NB4 (cell line): ENCODE data around the gene HDAC5.

ENCODE experiments used
- POLR2A ChIP-seq: IDR thresholded peaks from 2 replicates; pipeline ENCODE4 v1.6.1; 2011; ENCODE audit warnings: mild to moderate bottlenecking; ENCODE audit not compliant: insufficient read length; ENCODE audit errors: extremely low read depth
- TF ChIP-seq, protein P1 (sequence below): IDR thresholded peaks from one replicate; pipeline ENCODE4 v1.5.1; 2012; ENCODE audit warnings: low read depth, low read length
- TF ChIP-seq, protein P2 (sequence below): IDR thresholded peaks from 2 replicates; pipeline ENCODE4 v1.6.1; 2011; ENCODE audit warnings: low read depth, low read length

DNA sequence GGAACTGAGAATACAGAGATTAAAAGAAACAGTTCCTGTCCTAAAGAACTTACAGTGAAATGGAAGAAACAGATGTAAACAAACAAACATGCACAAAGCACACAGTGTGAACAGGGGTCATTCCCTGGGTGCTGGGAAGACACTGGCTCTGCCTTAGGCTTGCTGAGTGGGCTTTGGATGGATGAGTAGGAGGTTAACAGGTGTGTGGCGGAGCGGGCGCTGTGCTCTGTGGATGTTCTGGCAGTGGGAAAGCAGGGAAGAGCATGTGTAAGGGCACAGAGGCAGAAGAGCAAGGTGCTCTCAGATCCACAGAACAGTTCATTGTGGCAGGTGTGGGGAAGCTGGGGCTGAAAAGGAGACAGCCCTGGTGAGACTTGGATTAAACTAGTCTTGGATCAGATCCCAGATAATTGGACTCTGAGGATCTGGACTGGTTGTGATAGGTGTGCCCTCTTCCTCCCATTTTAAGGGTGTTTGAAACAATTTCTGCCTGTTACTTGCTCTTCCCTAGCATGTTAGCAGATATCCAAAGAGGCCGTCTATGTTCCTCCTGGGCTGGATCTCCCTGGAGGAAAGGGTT lies 26.4 kb upstream of the HDAC5 start:
- TF ChIP-seq, protein P1, sequence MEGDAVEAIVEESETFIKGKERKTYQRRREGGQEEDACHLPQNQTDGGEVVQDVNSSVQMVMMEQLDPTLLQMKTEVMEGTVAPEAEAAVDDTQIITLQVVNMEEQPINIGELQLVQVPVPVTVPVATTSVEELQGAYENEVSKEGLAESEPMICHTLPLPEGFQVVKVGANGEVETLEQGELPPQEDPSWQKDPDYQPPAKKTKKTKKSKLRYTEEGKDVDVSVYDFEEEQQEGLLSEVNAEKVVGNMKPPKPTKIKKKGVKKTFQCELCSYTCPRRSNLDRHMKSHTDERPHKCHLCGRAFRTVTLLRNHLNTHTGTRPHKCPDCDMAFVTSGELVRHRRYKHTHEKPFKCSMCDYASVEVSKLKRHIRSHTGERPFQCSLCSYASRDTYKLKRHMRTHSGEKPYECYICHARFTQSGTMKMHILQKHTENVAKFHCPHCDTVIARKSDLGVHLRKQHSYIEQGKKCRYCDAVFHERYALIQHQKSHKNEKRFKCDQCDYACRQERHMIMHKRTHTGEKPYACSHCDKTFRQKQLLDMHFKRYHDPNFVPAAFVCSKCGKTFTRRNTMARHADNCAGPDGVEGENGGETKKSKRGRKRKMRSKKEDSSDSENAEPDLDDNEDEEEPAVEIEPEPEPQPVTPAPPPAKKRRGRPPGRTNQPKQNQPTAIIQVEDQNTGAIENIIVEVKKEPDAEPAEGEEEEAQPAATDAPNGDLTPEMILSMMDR = no peak
- TF ChIP-seq POLR2A = no peak
- TF ChIP-seq, protein P2, sequence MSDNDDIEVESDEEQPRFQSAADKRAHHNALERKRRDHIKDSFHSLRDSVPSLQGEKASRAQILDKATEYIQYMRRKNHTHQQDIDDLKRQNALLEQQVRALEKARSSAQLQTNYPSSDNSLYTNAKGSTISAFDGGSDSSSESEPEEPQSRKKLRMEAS = no peak
